Measurements from ENCODE around the gene SYNGR2. TPM values are rescaled to one million over a fixed set of nuclear protein-coding genes. Genes with fewer than 3 reads are reported as not detected.

SYNGR2 gene
- total RNA-seq, 1 donor, result 4.6 TPM

GRCh38 chr17:78130437-78131101 lies 37.8 kb upstream of the SYNGR2 start, which contains the start of gene TMC8:
TSS of gene TMC8 (plus strand) at chr17:78130771. CDS start at chr17:78131589, 818 bp downstream.
- no peak for DNase-seq (ENCODE audit: low read depth)
- H3K4me3 ChIP-seq (ENCODE audit: low read depth, low read length), result no peak within 1 kb of the TSS
- no peak for TF ChIP-seq CTCF (IDR thresholded peaks at IDR 0.05; ENCODE audit: insufficient read depth, low read length)

GRCh38 chr17:78131172-78132083 lies 37.0 kb upstream of the SYNGR2 start:
- no peak overlapping the region for H3K4me3 ChIP-seq (ENCODE audit: low read depth, low read length)
- no peak for TF ChIP-seq CTCF (IDR thresholded peaks at IDR 0.05; ENCODE audit: insufficient read depth, low read length)
- no peak for DNase-seq (ENCODE audit: low read depth)

- no peak for DNase-seq (ENCODE audit: low read depth)
- TF ChIP-seq CTCF (IDR thresholded peaks at IDR 0.05; ENCODE audit: insufficient read depth, low read length), result no peak
- H3K4me3 ChIP-seq (ENCODE audit: low read depth, low read length), result no peak overlapping the region
Observed at GRCh38 chr17:78132084-78132676, 36.2 kb upstream of the SYNGR2 start.

GRCh38 chr17:78132767-78133178 lies 35.6 kb upstream of the SYNGR2 start:
- no peak overlapping the region for H3K4me3 ChIP-seq (ENCODE audit: low read depth, low read length)
- no peak for DNase-seq (ENCODE audit: low read depth)
- TF ChIP-seq CTCF (IDR thresholded peaks at IDR 0.05; ENCODE audit: insufficient read depth, low read length), result no peak

- no peak overlapping the region for H3K4me3 ChIP-seq (ENCODE audit: low read depth, low read length)
- TF ChIP-seq CTCF (IDR thresholded peaks at IDR 0.05; ENCODE audit: insufficient read depth, low read length), result no peak
- no peak for DNase-seq (ENCODE audit: low read depth)
Observed at GRCh38 chr17:78133179-78133951, 35.0 kb upstream of the SYNGR2 start.

Data from fibroblast of the aortic adventitia (primary cell).